ENCODE measurements around the gene FMN2.
"Not testable (repeated sequence)": the region's sequence is repeated elsewhere in the genome, so short reads cannot be mapped to it uniquely, and the experiment has no call there.

FMN2 gene

GRCh38 chr1:240247899-240248298 lies 156.2 kb downstream of the FMN2 start:
- no peak for DNase-seq (ENCODE audit: low read depth in 3 of 3, low spot score in 1 of 3)

- DNase-seq (ENCODE audit: low read depth in 3 of 3, low spot score in 1 of 3): no peak
These were observed 162.3 kb downstream of the FMN2 start for GRCh38 chr1:240254006-240254405.

GRCh38 chr1:240254778-240255291 lies 163.2 kb downstream of the FMN2 start:
- no peak for DNase-seq (ENCODE audit: low read depth in 3 of 3, low spot score in 1 of 3)

GRCh38 chr1:240255922-240256321 lies 164.2 kb downstream of the FMN2 start:
- no peak for DNase-seq (ENCODE audit: low read depth in 3 of 3, low spot score in 1 of 3)

GRCh38 chr1:240256836-240257503 lies 165.3 kb downstream of the FMN2 start:
- DNase-seq (ENCODE audit: low read depth in 3 of 3, low spot score in 1 of 3): no peak

GRCh38 chr1:240258910-240259309 lies 167.2 kb downstream of the FMN2 start:
- DNase-seq (ENCODE audit: low read depth in 3 of 3, low spot score in 1 of 3): no peak

GRCh38 chr1:240264494-240264893 lies 172.8 kb downstream of the FMN2 start:
- not testable (repeated sequence) for DNase-seq (ENCODE audit: low read depth in 3 of 3, low spot score in 1 of 3)

- DNase-seq (ENCODE audit: low read depth in 3 of 3, low spot score in 1 of 3): no peak
These were observed 179.4 kb downstream of the FMN2 start for GRCh38 chr1:240271081-240271480.

GRCh38 chr1:240274569-240274968 lies 182.9 kb downstream of the FMN2 start:
- DNase-seq (ENCODE audit: low read depth in 3 of 3, low spot score in 1 of 3): no peak

GRCh38 chr1:240275219-240275618 lies 183.5 kb downstream of the FMN2 start:
- not testable (repeated sequence) for DNase-seq (ENCODE audit: low read depth in 3 of 3, low spot score in 1 of 3)

GRCh38 chr1:240278082-240278481 lies 186.4 kb downstream of the FMN2 start:
- no peak for DNase-seq (ENCODE audit: low read depth in 3 of 3, low spot score in 1 of 3)

- DNase-seq (ENCODE audit: low read depth in 3 of 3, low spot score in 1 of 3): no peak
These were observed 189.1 kb downstream of the FMN2 start for GRCh38 chr1:240280560-240281322.

- DNase-seq (ENCODE audit: low read depth in 3 of 3, low spot score in 1 of 3): no peak
These were observed 190.6 kb downstream of the FMN2 start for GRCh38 chr1:240282061-240282830.

GRCh38 chr1:240284656-240285414 lies 193.2 kb downstream of the FMN2 start:
- no peak for DNase-seq (ENCODE audit: low read depth in 3 of 3, low spot score in 1 of 3)

GRCh38 chr1:240285540-240285939 lies 193.9 kb downstream of the FMN2 start:
- no peak for DNase-seq (ENCODE audit: low read depth in 3 of 3, low spot score in 1 of 3)

- DNase-seq (ENCODE audit: low read depth in 3 of 3, low spot score in 1 of 3): no peak
These were observed 196.0 kb downstream of the FMN2 start for GRCh38 chr1:240287722-240288121.

GRCh38 chr1:240293706-240294105 lies 202.0 kb downstream of the FMN2 start:
- DNase-seq (ENCODE audit: low read depth in 3 of 3, low spot score in 1 of 3): no peak

GRCh38 chr1:240294566-240294965 lies 202.9 kb downstream of the FMN2 start:
- no peak for DNase-seq (ENCODE audit: low read depth in 3 of 3, low spot score in 1 of 3)

- no peak for DNase-seq (ENCODE audit: low read depth in 3 of 3, low spot score in 1 of 3)
These were observed 204.1 kb downstream of the FMN2 start for GRCh38 chr1:240295811-240296210.

GRCh38 chr1:240304466-240304865 lies 212.8 kb downstream of the FMN2 start:
- no peak for DNase-seq (ENCODE audit: low read depth in 3 of 3, low spot score in 1 of 3)

- no peak for DNase-seq (ENCODE audit: low read depth in 3 of 3, low spot score in 1 of 3)
These were observed 215.0 kb downstream of the FMN2 start for GRCh38 chr1:240306673-240307072.

All from stimulated activated CD4-positive, alpha-beta T cell treated with anti-CD3 and anti-CD28 coated beads, TNF-alpha, amount 100 ng/mL, for 1 hour (primary cell).